GM18907 (cell line): Measurements from ENCODE around the gene NAA35.

Experiments used
- ATAC-seq: cut with Tn5 transposase; IDR thresholded peaks from one replicate; pipeline ENCODE4 v1.9.1; 2021; ENCODE audit warnings: mild to moderate bottlenecking, moderate library complexity; ENCODE audit not compliant: unreplicated experiment

NAA35 gene

DNA sequence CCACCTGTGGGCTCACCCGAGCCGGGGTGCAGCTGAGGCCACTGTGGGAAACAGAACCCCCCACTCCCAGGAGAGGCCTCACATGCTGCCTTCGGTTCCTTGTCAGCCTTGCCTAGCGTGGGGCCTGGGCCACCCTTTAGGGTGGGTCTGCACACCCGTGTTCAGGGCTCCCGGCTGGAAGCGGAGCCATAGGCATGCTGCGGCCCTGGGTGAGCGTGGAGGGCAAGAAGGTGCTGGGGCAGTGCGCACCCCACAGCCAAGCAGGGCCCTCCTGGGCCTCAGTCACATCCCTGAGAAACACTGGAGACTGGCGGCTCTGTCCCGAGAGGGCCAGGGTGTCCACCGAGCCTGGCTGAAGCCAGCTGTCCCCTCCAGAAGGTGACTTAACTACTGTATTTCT is 116.5 kb downstream of the NAA35 start:
- ATAC-seq = no peak

- no peak for ATAC-seq
Observed at GRCh38 chr9:86061972-86062739, 121.2 kb downstream of the NAA35 start.

GRCh38 chr9:86062845-86063693 is 122.1 kb downstream of the NAA35 start:
- ATAC-seq = no peak

- no peak for ATAC-seq
Observed at GRCh38 chr9:86064220-86064619, 123.3 kb downstream of the NAA35 start.

- ATAC-seq = no peak
Observed at GRCh38 chr9:86069206-86069869, 128.4 kb downstream of the NAA35 start.
